Liver (tissue), 3 donors: ENCODE measurements around the gene CPNE5.

Experiments used
- EGR1 ChIP-seq, 2 donors: IDR thresholded peaks; 2 replicates each; pipeline ENCODE4 v1.6.1; 2016 to 2018; ENCODE audit warnings: antibody characterized with exemption in 2 of 2, low read depth in 2 of 2
- FOXA1 ChIP-seq: IDR thresholded peaks from 2 replicates; pipeline ENCODE4 v1.6.1; 2016; ENCODE audit warnings: antibody characterized with exemption
- GABPA ChIP-seq, 2 donors: IDR thresholded peaks in 1 of 2; conservative IDR thresholded peaks in 1 of 2; 2 replicates each; pipeline ENCODE4 v1.6.1; 2016; ENCODE audit warnings: antibody characterized with exemption in 2 of 2, mild to moderate bottlenecking in 1 of 2, moderate library complexity in 1 of 2
- HNF4A ChIP-seq, 2 donors: conservative IDR thresholded peaks; 2 replicates each; pipeline ENCODE4 v1.6.1; 2016; ENCODE audit warnings: antibody characterized with exemption in 2 of 2, mild to moderate bottlenecking in 2 of 2
- RAD21 ChIP-seq, 2 donors: IDR thresholded peaks; 2 replicates each; pipeline ENCODE4 v1.6.1; 2016; ENCODE audit warnings: antibody characterized with exemption in 2 of 2, mild to moderate bottlenecking in 2 of 2
- RXRA ChIP-seq, 2 donors: IDR thresholded peaks; 2 replicates each; pipeline ENCODE4 v1.6.1; 2017 to 2018; ENCODE audit warnings: antibody characterized with exemption in 2 of 2, mild to moderate bottlenecking in 1 of 2
- SP1 ChIP-seq: IDR thresholded peaks from 2 replicates; pipeline ENCODE4 v1.6.1; 2018; ENCODE audit warnings: antibody characterized with exemption, mild to moderate bottlenecking
- YY1 ChIP-seq: IDR thresholded peaks from 2 replicates; pipeline ENCODE4 v1.6.1; 2016; ENCODE audit warnings: antibody characterized with exemption, mild to moderate bottlenecking
- TF ChIP-seq, protein P1 (sequence below): fragments of 150-350 bp; IDR thresholded peaks from 2 replicates; pipeline ENCODE4 v1.5.1; 2017; ENCODE audit warnings: improper control_type of control experiment, low read depth, low read length; ENCODE audit not compliant: missing input control
- TF ChIP-seq, protein P2 (sequence below): IDR thresholded peaks from 2 replicates; pipeline ENCODE4 v1.6.1; 2016; ENCODE audit warnings: antibody characterized with exemption, mild to moderate bottlenecking
- TF ChIP-seq, protein P3 (sequence below): IDR thresholded peaks from 2 replicates; pipeline ENCODE4 v1.6.1; 2016; ENCODE audit warnings: antibody characterized with exemption
- TF ChIP-seq, protein P4 (sequence below): IDR thresholded peaks from 2 replicates; pipeline ENCODE4 v1.6.1; 2016; ENCODE audit warnings: antibody characterized with exemption
- donor health status: healthy.
- donor health status: healthy.

DNA sequence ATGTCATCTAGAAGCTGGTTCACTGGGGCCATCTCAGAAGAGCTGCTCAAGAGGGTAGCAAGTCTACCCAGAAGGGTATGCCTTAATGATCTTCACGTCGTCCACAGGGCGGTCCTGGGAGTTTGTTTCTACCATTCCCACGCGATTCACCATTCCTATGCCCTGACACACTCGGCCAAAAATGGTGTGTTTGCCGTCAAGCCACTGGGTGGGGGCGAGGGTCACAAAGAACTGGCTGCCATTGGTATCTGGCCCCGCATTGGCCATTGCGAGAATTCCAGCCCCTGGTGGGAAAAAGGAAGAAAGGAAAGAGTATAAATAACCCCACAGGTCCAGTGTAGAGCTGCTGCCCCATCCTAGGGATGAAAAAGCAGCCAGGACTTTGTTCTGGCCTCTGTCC lies 16.5 kb upstream of the CPNE5 start:
- TF ChIP-seq, protein P1, sequence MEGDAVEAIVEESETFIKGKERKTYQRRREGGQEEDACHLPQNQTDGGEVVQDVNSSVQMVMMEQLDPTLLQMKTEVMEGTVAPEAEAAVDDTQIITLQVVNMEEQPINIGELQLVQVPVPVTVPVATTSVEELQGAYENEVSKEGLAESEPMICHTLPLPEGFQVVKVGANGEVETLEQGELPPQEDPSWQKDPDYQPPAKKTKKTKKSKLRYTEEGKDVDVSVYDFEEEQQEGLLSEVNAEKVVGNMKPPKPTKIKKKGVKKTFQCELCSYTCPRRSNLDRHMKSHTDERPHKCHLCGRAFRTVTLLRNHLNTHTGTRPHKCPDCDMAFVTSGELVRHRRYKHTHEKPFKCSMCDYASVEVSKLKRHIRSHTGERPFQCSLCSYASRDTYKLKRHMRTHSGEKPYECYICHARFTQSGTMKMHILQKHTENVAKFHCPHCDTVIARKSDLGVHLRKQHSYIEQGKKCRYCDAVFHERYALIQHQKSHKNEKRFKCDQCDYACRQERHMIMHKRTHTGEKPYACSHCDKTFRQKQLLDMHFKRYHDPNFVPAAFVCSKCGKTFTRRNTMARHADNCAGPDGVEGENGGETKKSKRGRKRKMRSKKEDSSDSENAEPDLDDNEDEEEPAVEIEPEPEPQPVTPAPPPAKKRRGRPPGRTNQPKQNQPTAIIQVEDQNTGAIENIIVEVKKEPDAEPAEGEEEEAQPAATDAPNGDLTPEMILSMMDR: no peak
- TF ChIP-seq YY1: no peak
- TF ChIP-seq EGR1 (IDR thresholded peaks at IDR 0.05; ENCODE audit: low read depth in 2 of 2): no peak
- TF ChIP-seq SP1: no peak
- TF ChIP-seq, protein P2, sequence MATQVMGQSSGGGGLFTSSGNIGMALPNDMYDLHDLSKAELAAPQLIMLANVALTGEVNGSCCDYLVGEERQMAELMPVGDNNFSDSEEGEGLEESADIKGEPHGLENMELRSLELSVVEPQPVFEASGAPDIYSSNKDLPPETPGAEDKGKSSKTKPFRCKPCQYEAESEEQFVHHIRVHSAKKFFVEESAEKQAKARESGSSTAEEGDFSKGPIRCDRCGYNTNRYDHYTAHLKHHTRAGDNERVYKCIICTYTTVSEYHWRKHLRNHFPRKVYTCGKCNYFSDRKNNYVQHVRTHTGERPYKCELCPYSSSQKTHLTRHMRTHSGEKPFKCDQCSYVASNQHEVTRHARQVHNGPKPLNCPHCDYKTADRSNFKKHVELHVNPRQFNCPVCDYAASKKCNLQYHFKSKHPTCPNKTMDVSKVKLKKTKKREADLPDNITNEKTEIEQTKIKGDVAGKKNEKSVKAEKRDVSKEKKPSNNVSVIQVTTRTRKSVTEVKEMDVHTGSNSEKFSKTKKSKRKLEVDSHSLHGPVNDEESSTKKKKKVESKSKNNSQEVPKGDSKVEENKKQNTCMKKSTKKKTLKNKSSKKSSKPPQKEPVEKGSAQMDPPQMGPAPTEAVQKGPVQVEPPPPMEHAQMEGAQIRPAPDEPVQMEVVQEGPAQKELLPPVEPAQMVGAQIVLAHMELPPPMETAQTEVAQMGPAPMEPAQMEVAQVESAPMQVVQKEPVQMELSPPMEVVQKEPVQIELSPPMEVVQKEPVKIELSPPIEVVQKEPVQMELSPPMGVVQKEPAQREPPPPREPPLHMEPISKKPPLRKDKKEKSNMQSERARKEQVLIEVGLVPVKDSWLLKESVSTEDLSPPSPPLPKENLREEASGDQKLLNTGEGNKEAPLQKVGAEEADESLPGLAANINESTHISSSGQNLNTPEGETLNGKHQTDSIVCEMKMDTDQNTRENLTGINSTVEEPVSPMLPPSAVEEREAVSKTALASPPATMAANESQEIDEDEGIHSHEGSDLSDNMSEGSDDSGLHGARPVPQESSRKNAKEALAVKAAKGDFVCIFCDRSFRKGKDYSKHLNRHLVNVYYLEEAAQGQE: no peak
- no peak for TF ChIP-seq RAD21 (IDR thresholded peaks at IDR 0.05)
- no peak for TF ChIP-seq GABPA (IDR thresholded peaks at IDR 0.05 in 1 of 2, conservative IDR thresholded peaks at IDR 0.05 in 1 of 2)
- TF ChIP-seq, protein P3, sequence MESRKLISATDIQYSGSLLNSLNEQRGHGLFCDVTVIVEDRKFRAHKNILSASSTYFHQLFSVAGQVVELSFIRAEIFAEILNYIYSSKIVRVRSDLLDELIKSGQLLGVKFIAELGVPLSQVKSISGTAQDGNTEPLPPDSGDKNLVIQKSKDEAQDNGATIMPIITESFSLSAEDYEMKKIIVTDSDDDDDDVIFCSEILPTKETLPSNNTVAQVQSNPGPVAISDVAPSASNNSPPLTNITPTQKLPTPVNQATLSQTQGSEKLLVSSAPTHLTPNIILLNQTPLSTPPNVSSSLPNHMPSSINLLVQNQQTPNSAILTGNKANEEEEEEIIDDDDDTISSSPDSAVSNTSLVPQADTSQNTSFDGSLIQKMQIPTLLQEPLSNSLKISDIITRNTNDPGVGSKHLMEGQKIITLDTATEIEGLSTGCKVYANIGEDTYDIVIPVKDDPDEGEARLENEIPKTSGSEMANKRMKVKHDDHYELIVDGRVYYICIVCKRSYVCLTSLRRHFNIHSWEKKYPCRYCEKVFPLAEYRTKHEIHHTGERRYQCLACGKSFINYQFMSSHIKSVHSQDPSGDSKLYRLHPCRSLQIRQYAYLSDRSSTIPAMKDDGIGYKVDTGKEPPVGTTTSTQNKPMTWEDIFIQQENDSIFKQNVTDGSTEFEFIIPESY: no peak
- no peak for TF ChIP-seq HNF4A (conservative IDR thresholded peaks at IDR 0.05)
- TF ChIP-seq, protein P4, sequence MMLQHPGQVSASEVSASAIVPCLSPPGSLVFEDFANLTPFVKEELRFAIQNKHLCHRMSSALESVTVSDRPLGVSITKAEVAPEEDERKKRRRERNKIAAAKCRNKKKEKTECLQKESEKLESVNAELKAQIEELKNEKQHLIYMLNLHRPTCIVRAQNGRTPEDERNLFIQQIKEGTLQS: no peak
- no peak for TF ChIP-seq FOXA1
- no peak for TF ChIP-seq RXRA (IDR thresholded peaks at IDR 0.05)
